Urinary bladder (tissue), 4 donors: ENCODE data around the gene PDE11A. TPM values are rescaled to one million over a fixed set of nuclear protein-coding genes. Genes with fewer than 3 reads are reported as not detected.

Experiments used
- DNase-seq: peaks from one replicate; pipeline ENCODE4 v3.0.0-alpha.2; 2015; ENCODE audit errors: extremely low spot score
- H3K27ac ChIP-seq: one replicate; pipeline ENCODE4 v1.5.1; 2013; ENCODE audit warnings: low read depth, mild to moderate bottlenecking, moderate library complexity
- H3K36me3 ChIP-seq: one replicate; pipeline ENCODE4 v1.6.1; 2013; ENCODE audit warnings: mild to moderate bottlenecking, moderate library complexity; ENCODE audit not compliant: insufficient read depth
- H3K4me1 ChIP-seq: one replicate; pipeline ENCODE4 v1.6.1; 2013; ENCODE audit warnings: mild to moderate bottlenecking, moderate library complexity; ENCODE audit not compliant: insufficient read depth
- H3K4me3 ChIP-seq: one replicate; pipeline ENCODE4 v1.5.1; 2013; ENCODE audit warnings: low read depth, low read length
- WGBS: extraction: QIAGEN DNeasy Blood & Tissue Kit; methylation state at CpG from one replicate; pipeline ENCODE4 v1.1.7; 2013; 5-methylcytosine and 5-hydroxymethylcytosine counted together
- polyA plus RNA-seq: library from polyadenylated mRNA; stranded (reverse); fragments of 200-250 nt; gene quantifications from one replicate; pipeline ENCODE4 v1.2.3, GENCODE V29; 2013
- total RNA-seq: library from RNA; depleted of rRNA; stranded (reverse); fragments of >200 nt; gene quantifications from one replicate; pipeline ENCODE4 v1.2.3, GENCODE V29; 2014
- donor health status: healthy with polysubstance abuse.
- donor health status: healthy.

The PDE11A gene
- 1.3 TPM for total RNA-seq
- polyA plus RNA-seq, result 0.11 TPM

GRCh38 chr2:178072383-178073301 lies at the start of gene PDE11A:
Gene PDE11A (minus strand): TSS chr2:178072777. CDS start chr2:178072437, 340 bp downstream.
- peak; percentile 26 for DNase-seq
- H3K4me1 ChIP-seq, result no peaks in the 10 kb centered on the region
- peak within 1 kb of the TSS; percentile 32 for H3K4me3 ChIP-seq
- no peak within 1 kb of the TSS for H3K27ac ChIP-seq
- WGBS, result 2% methylated on average over 44 of the region's 44 CpGs
- no peaks in the 10 kb centered on the region for H3K36me3 ChIP-seq

GRCh38 chr2:178119179-178119922 lies 46.8 kb upstream of the PDE11A start:
- 91% methylated on average over 3 of the region's 3 CpGs for WGBS
- Histone ChIP-seq H3K27ac (no peak overlapping the region), H3K36me3 (peaks cover 10% of the 10 kb centered on the region), H3K4me1 (no peaks in the 10 kb centered on the region), H3K4me3 (no peak overlapping the region)
- no peak for DNase-seq

GRCh38 chr2:178117725-178118124 lies 45.1 kb upstream of the PDE11A start:
- Histone ChIP-seq H3K36me3 (peaks cover 6% of the 10 kb centered on the region), H3K4me3 (no peak overlapping the region), H3K27ac (no peak overlapping the region), H3K4me1 (no peaks in the 10 kb centered on the region)
- 96% methylated on average over 1 of the region's 1 CpG for WGBS
- DNase-seq, result no peak

GRCh38 chr2:178115271-178115670 lies 42.7 kb upstream of the PDE11A start:
- Histone ChIP-seq H3K36me3 (peaks cover 6% of the 10 kb centered on the region), H3K4me1 (no peaks in the 10 kb centered on the region), H3K4me3 (no peak overlapping the region), H3K27ac (no peak overlapping the region)
- DNase-seq, result no peak

GRCh38 chr2:178114462-178114861 lies 41.9 kb upstream of the PDE11A start:
- peaks cover 6% of the 10 kb centered on the region for H3K36me3 ChIP-seq
- no peak overlapping the region for H3K27ac ChIP-seq
- H3K4me3 ChIP-seq, result no peak overlapping the region
- DNase-seq, result no peak
- WGBS, result 83% methylated on average over 2 of the region's 2 CpGs
- H3K4me1 ChIP-seq, result no peaks in the 10 kb centered on the region

GRCh38 chr2:178112202-178113152 lies 39.9 kb upstream of the PDE11A start, which contains the start of gene RBM45:
Gene RBM45 (plus strand): TSS chr2:178112437. CDS start chr2:178112547, 110 bp downstream.
- under 1% methylated on average over 60 of the region's 60 CpGs for WGBS
- peak; percentile 58 for DNase-seq
- H3K4me3 ChIP-seq, result peak within 1 kb of the TSS; percentile 63
- peaks cover 3% of the 10 kb centered on the region for H3K36me3 ChIP-seq
- H3K27ac ChIP-seq, result no peak within 1 kb of the TSS
- H3K4me1 ChIP-seq, result no peaks in the 10 kb centered on the region

- H3K27ac ChIP-seq, result no peak overlapping the region
- WGBS, result 97% methylated on average over 1 of the region's 1 CpG
- H3K36me3 ChIP-seq, result peaks cover 3% of the 10 kb centered on the region
- no peaks in the 10 kb centered on the region for H3K4me1 ChIP-seq
- no peak for DNase-seq
- no peak overlapping the region for H3K4me3 ChIP-seq
Observed at GRCh38 chr2:178111743-178112142, 39.2 kb upstream of the PDE11A start.

- DNase-seq, result no peak
- 82% methylated on average over 4 of the region's 4 CpGs for WGBS
- H3K36me3 ChIP-seq, result peaks cover 3% of the 10 kb centered on the region
Observed at GRCh38 chr2:178110681-178111080, 38.1 kb upstream of the PDE11A start.

GRCh38 chr2:178109813-178110212 lies 37.2 kb upstream of the PDE11A start:
- Histone ChIP-seq H3K4me3 (no peak overlapping the region), H3K27ac (no peak overlapping the region), H3K36me3 (peaks cover 3% of the 10 kb centered on the region), H3K4me1 (no peaks in the 10 kb centered on the region)
- 19% methylated on average over 1 of the region's 1 CpG for WGBS
- no peak for DNase-seq

More at GRCh38 chr2:178110681-178111080, 38.1 kb upstream of the PDE11A start:
- no peaks in the 10 kb centered on the region for H3K4me1 ChIP-seq
- H3K27ac ChIP-seq, result no peak overlapping the region
- H3K4me3 ChIP-seq, result no peak overlapping the region

- H3K4me3 ChIP-seq, result no peak overlapping the region
- WGBS, result 90% methylated on average over 21 of the region's 21 CpGs
- H3K4me1 ChIP-seq, result no peaks in the 10 kb centered on the region
- no peak overlapping the region for H3K27ac ChIP-seq
- DNase-seq, result no peak
- H3K36me3 ChIP-seq, result no peaks in the 10 kb centered on the region
Observed at GRCh38 chr2:178108176-178108575, 35.6 kb upstream of the PDE11A start.

- no peak for DNase-seq
- WGBS, result 46% methylated on average over 2 of the region's 2 CpGs
- H3K4me3 ChIP-seq, result no peak overlapping the region
- H3K36me3 ChIP-seq, result no peaks in the 10 kb centered on the region
- H3K27ac ChIP-seq, result no peak overlapping the region
- H3K4me1 ChIP-seq, result no peaks in the 10 kb centered on the region
Observed at GRCh38 chr2:178106053-178106452, 33.5 kb upstream of the PDE11A start.

GRCh38 chr2:178105566-178105965 lies 33.0 kb upstream of the PDE11A start:
- no peaks in the 10 kb centered on the region for H3K4me1 ChIP-seq
- WGBS, result 74% methylated on average over 2 of the region's 2 CpGs
- DNase-seq, result no peak
- no peak overlapping the region for H3K4me3 ChIP-seq
- H3K36me3 ChIP-seq, result no peaks in the 10 kb centered on the region
- no peak overlapping the region for H3K27ac ChIP-seq
